RWPE2 (cell line): Measurements from ENCODE around the gene CACYBP.

Experiments
- ATAC-seq: fragments of 200-7000 bp; cut with Tn5 transposase; 3 replicates; pipeline ENCODE4 v1.9.1; 2021; ENCODE audit warnings: low read depth
- DNase-seq: peaks from one replicate; pipeline ENCODE4 v3.0.0-alpha.2; 2020; ENCODE audit warnings: low spot score
- H3K27ac ChIP-seq: fragments of 450-650 bp; 2 replicates; pipeline ENCODE4 v1.5.1; 2017; ENCODE audit warnings: mild to moderate bottlenecking; ENCODE audit not compliant: poor library complexity, severe bottlenecking
- H3K27me3 ChIP-seq: fragments of 250-450 bp; sonication (Bioruptor Pico); 2 replicates; pipeline ENCODE4 v1.5.1; 2021; ENCODE audit warnings: mild to moderate bottlenecking, moderate library complexity; ENCODE audit not compliant: insufficient read depth, poor library complexity, severe bottlenecking
- H3K36me3 ChIP-seq: fragments of 250-450 bp; sonication (Bioruptor Pico); 2 replicates; pipeline ENCODE4 v1.5.1; 2020; ENCODE audit warnings: low read depth, mild to moderate bottlenecking, moderate library complexity
- H3K4me1 ChIP-seq: fragments of 250-450 bp; sonication (Bioruptor Pico); 2 replicates; pipeline ENCODE4 v1.5.1; 2021; ENCODE audit warnings: mild to moderate bottlenecking, moderate library complexity; ENCODE audit not compliant: insufficient read depth, poor library complexity, severe bottlenecking
- H3K4me3 ChIP-seq: fragments of 250-450 bp; sonication (Bioruptor Pico); 2 replicates; pipeline ENCODE4 v1.5.1; 2021; ENCODE audit warnings: mild to moderate bottlenecking, moderate library complexity; ENCODE audit not compliant: severe bottlenecking
- H3K9me3 ChIP-seq: fragments of 250-450 bp; sonication (Bioruptor Pico); 2 replicates; pipeline ENCODE4 v1.5.1; 2021; ENCODE audit warnings: mild to moderate bottlenecking, moderate library complexity; ENCODE audit not compliant: severe bottlenecking
- CTCF ChIP-seq: fragments of 450-650 bp; IDR thresholded peaks from one replicate; pipeline ENCODE4 v1.5.1; 2017; ENCODE audit warnings: mild to moderate bottlenecking, moderate library complexity; ENCODE audit not compliant: poor library complexity, severe bottlenecking

The CACYBP gene

GRCh38 chr1:174966008-174966572 lies 33.7 kb upstream of the CACYBP start:
- TF ChIP-seq CTCF = no peak

GRCh38 chr1:174967845-174968705 lies 31.7 kb upstream of the CACYBP start:
- Histone ChIP-seq H3K27me3 (no peaks in the 10 kb centered on the region), H3K36me3 (no peaks in the 10 kb centered on the region), H3K9me3 (no peaks in the 10 kb centered on the region), H3K4me1 (peaks cover 11% of the 10 kb centered on the region), H3K4me3 (no peak overlapping the region), H3K27ac (no peak overlapping the region)
- DNase-seq = no peak
- TF ChIP-seq CTCF = no peak
- ATAC-seq = no peak

More at GRCh38 chr1:174966008-174966572, 33.7 kb upstream of the CACYBP start:
- no peak for ATAC-seq
- H3K9me3 ChIP-seq = no peaks in the 10 kb centered on the region
- no peak overlapping the region for H3K27ac ChIP-seq
- no peak for DNase-seq
- H3K27me3 ChIP-seq = no peaks in the 10 kb centered on the region
- H3K4me3 ChIP-seq = no peak overlapping the region
- no peaks in the 10 kb centered on the region for H3K36me3 ChIP-seq
- H3K4me1 ChIP-seq = peaks cover 11% of the 10 kb centered on the region

- no peak for DNase-seq
- no peaks in the 10 kb centered on the region for H3K9me3 ChIP-seq
- no peak overlapping the region for H3K4me3 ChIP-seq
- peak; percentile 40; the same call in 2 of the 3 replicates for ATAC-seq
- no peak overlapping the region for H3K27ac ChIP-seq
- H3K27me3 ChIP-seq = no peaks in the 10 kb centered on the region
- no peak for TF ChIP-seq CTCF
- peaks cover 11% of the 10 kb centered on the region for H3K4me1 ChIP-seq
- no peaks in the 10 kb centered on the region for H3K36me3 ChIP-seq
These were observed 30.9 kb upstream of the CACYBP start for GRCh38 chr1:174968750-174969244.

- no peak for ATAC-seq
- no peak for DNase-seq
These were observed 29.8 kb upstream of the CACYBP start for GRCh38 chr1:174969977-174970376.

More at GRCh38 chr1:174969977-174970376, 29.8 kb upstream of the CACYBP start:
- no peaks in the 10 kb centered on the region for H3K36me3 ChIP-seq
- no peak overlapping the region for H3K4me3 ChIP-seq
- peaks cover 4% of the 10 kb centered on the region for H3K4me1 ChIP-seq
- H3K27me3 ChIP-seq = no peaks in the 10 kb centered on the region
- no peak overlapping the region for H3K27ac ChIP-seq
- no peak for TF ChIP-seq CTCF
- no peaks in the 10 kb centered on the region for H3K9me3 ChIP-seq
